Activated CD4-positive, alpha-beta T cell treated with anti-CD3 and anti-CD28 coated beads, Interleukin-2, amount 10 ng/mL, durations not matched to agents 24 days and 14 days (primary cell): Measurements from ENCODE around the gene ADGRF1. TPM values are rescaled to one million over a fixed set of nuclear protein-coding genes. Genes with fewer than 3 reads are reported as not detected.

Experiments used
- DNase-seq: peaks from one replicate; pipeline ENCODE4 v3.0.0; 2022
- H3K27ac Mint-ChIP-seq: one replicate; pipeline ENCODE4 v1.8.0; 2022; ENCODE audit warnings: mild to moderate bottlenecking, mixed read lengths
- H3K27me3 Mint-ChIP-seq: one replicate; pipeline ENCODE4 v1.8.0; 2022; ENCODE audit warnings: mixed read lengths
- H3K36me3 Mint-ChIP-seq: one replicate; pipeline ENCODE4 v1.8.0; 2022; ENCODE audit warnings: low read depth, mild to moderate bottlenecking, mixed read lengths
- H3K4me1 Mint-ChIP-seq: one replicate; pipeline ENCODE4 v1.8.0; 2021; ENCODE audit warnings: mixed read lengths
- H3K4me3 Mint-ChIP-seq: one replicate; pipeline ENCODE4 v1.8.0; 2022; ENCODE audit warnings: mild to moderate bottlenecking, moderate library complexity, mixed read lengths
- H3K9me3 Mint-ChIP-seq: one replicate; pipeline ENCODE4 v1.8.0; 2021; ENCODE audit warnings: mixed read lengths
- intact Hi-C: fragments of 100-400 bp; cut with micrococcal nuclease; formaldehyde crosslinking; loops from one replicate; pipeline ENCODE4 v1.15.1; 2023
- total RNA-seq: library from RNA; stranded (reverse); gene quantifications from 2 replicates; pipeline ENCODE4 v1.2.3, GENCODE V29; 2022

The ADGRF1 gene
- total RNA-seq, 1 donor from 2014 or later, result not detected

- H3K4me1 Mint-ChIP-seq, result no peaks in the 10 kb centered on the region
- H3K4me3 Mint-ChIP-seq, result no peak overlapping the region
- no peak for DNase-seq
- no peaks in the 10 kb centered on the region for H3K9me3 Mint-ChIP-seq
- H3K36me3 Mint-ChIP-seq, result no peaks in the 10 kb centered on the region
- intact Hi-C loops, result no loop called here
- no peaks in the 10 kb centered on the region for H3K27me3 Mint-ChIP-seq
- H3K27ac Mint-ChIP-seq, result no peak overlapping the region
Observed at GRCh38 chr6:47022191-47022590, 19.9 kb downstream of the ADGRF1 start.

- H3K27ac Mint-ChIP-seq, result no peak overlapping the region
- no peaks in the 10 kb centered on the region for H3K27me3 Mint-ChIP-seq
- DNase-seq, result no peak
- no peak overlapping the region for H3K4me3 Mint-ChIP-seq
- H3K9me3 Mint-ChIP-seq, result no peaks in the 10 kb centered on the region
- intact Hi-C loops, result no loop called here
- H3K36me3 Mint-ChIP-seq, result no peaks in the 10 kb centered on the region
- H3K4me1 Mint-ChIP-seq, result no peaks in the 10 kb centered on the region
Observed at GRCh38 chr6:47019941-47020340, 22.2 kb downstream of the ADGRF1 start.

DNA sequence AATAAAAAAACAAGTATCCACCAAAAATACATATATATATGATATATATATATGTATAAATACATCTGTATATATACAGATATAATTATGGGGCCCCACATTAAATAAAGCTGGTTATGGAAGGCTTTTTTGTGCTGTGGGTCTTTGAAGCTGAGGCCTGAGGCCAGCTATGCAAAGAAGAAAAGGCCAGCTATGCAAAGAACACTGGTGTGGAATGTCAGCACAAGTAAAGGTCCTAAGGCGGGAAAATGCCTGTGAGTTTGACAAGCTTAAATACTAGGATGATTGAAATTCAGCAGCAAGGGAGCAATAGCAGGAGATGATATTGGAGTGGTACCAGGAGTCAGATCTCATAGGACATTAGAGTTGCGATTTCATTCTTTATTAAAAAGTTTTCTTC, 25.2 kb downstream of the ADGRF1 start:
- no peak overlapping the region for H3K4me3 Mint-ChIP-seq
- no peaks in the 10 kb centered on the region for H3K27me3 Mint-ChIP-seq
- no peaks in the 10 kb centered on the region for H3K36me3 Mint-ChIP-seq
- DNase-seq, result no peak
- H3K4me1 Mint-ChIP-seq, result no peaks in the 10 kb centered on the region
- peaks cover 10% of the 10 kb centered on the region for H3K9me3 Mint-ChIP-seq
- intact Hi-C loops, result no loop called here
- H3K27ac Mint-ChIP-seq, result no peak overlapping the region

DNA sequence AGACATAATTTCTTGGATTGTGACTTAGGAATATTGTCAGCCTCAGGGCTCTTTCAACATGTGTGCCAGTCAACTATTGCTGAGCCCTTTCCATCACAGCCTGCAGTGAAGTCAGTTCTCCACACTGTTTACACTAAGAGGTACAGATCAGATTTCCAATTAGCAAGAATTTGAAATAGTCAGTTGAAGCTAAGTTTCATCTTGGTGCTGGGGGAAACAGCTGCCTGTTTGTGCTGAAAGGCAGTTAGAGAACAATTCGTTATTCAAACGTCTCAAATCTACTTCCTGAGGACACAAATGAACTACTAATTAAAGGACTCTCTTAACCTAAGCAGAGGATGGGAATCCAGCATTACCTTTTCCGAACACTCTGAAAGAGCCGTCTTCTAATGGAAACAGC, 25.9 kb downstream of the ADGRF1 start:
- Mint-ChIP-seq H3K4me3 (no peak overlapping the region), H3K36me3 (no peaks in the 10 kb centered on the region)

DNA sequence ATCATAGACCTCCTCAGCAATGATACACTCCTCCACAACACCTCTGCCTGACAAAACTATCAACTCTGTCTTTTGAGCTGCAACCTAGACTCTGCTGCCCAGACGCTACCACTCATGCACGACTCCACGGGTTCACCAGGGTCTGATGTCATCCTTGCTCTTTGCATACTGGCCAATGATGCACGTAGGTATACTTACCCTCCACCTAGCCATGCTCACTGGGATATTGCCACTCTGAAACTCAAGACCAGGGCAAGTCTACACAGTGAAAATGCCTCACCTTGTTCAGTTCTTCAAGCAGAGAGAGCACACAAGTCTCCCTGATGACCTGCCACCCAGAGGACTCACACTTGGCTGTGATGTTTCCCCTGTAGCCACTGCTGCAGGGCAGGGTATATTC, 27.7 kb downstream of the ADGRF1 start:
- intact Hi-C loops, result no loop called here
- peaks cover 10% of the 10 kb centered on the region for H3K9me3 Mint-ChIP-seq
- H3K4me1 Mint-ChIP-seq, result no peaks in the 10 kb centered on the region
- no peak overlapping the region for H3K4me3 Mint-ChIP-seq
- H3K27me3 Mint-ChIP-seq, result no peaks in the 10 kb centered on the region
- H3K27ac Mint-ChIP-seq, result no peak overlapping the region
- no peaks in the 10 kb centered on the region for H3K36me3 Mint-ChIP-seq
- DNase-seq, result no peak

More for the DNA sequence above, 25.9 kb downstream of the ADGRF1 start:
- peaks cover 10% of the 10 kb centered on the region for H3K9me3 Mint-ChIP-seq
- no peaks in the 10 kb centered on the region for H3K27me3 Mint-ChIP-seq
- intact Hi-C loops, result no loop called here
- no peak overlapping the region for H3K27ac Mint-ChIP-seq
- no peaks in the 10 kb centered on the region for H3K4me1 Mint-ChIP-seq
- DNase-seq, result no peak

DNA sequence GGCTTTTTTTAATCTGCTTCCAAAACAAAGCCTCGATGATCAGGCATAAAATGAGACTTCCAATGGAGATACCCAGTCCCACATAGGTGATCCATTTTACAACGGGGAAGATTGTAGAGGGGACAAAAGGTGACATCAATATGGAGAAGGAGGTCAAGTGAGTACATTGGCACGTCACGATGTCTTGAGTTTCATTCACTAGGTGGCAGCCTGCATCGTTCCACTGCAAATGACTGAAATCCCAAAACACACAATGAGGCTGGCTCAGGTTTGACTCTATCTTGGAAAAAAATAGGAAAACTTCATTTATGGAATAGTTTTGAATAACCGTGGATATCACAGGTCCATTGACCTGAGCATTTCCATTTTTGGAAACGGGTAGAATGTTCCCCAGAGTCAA, 32.5 kb downstream of the ADGRF1 start:
- H3K4me1 Mint-ChIP-seq, result no peaks in the 10 kb centered on the region
- intact Hi-C loops, result no loop called here
- H3K9me3 Mint-ChIP-seq, result peaks cover 10% of the 10 kb centered on the region
- H3K36me3 Mint-ChIP-seq, result no peaks in the 10 kb centered on the region
- no peak overlapping the region for H3K4me3 Mint-ChIP-seq
- H3K27me3 Mint-ChIP-seq, result no peaks in the 10 kb centered on the region
- DNase-seq, result no peak
- no peak overlapping the region for H3K27ac Mint-ChIP-seq

GRCh38 chr6:47008397-47008763, 33.8 kb downstream of the ADGRF1 start:
- H3K27me3 Mint-ChIP-seq, result no peaks in the 10 kb centered on the region
- H3K4me1 Mint-ChIP-seq, result no peaks in the 10 kb centered on the region
- H3K9me3 Mint-ChIP-seq, result no peaks in the 10 kb centered on the region
- intact Hi-C loops, result no loop called here
- no peak overlapping the region for H3K4me3 Mint-ChIP-seq
- H3K36me3 Mint-ChIP-seq, result no peaks in the 10 kb centered on the region
- no peak overlapping the region for H3K27ac Mint-ChIP-seq
- DNase-seq, result no peak

GRCh38 chr6:47007657-47008396, 34.3 kb downstream of the ADGRF1 start:
- intact Hi-C loops, result no loop called here
- Mint-ChIP-seq H3K27me3 (no peaks in the 10 kb centered on the region), H3K36me3 (no peaks in the 10 kb centered on the region), H3K9me3 (no peaks in the 10 kb centered on the region), H3K27ac (no peak overlapping the region), H3K4me1 (no peaks in the 10 kb centered on the region), H3K4me3 (no peak overlapping the region)
- DNase-seq, result no peak

DNA sequence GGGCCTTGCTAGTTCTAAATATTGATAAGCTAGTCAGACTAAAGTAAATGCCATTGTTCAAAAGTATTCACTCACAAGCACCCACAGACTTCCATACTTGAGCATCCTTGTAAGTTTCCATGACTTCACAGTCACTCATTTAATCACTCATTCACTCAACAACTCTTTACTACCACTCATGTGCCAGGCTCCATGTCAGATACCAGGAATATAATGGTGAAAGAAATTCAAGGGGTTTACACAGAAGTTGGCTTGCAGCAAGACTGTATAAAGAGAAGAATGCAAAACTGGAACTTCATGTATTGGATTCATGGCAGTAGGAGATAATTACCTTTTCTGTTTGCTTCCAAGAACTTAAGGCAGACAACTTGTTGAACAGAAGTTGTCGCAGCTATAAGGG, 36.6 kb downstream of the ADGRF1 start:
- no peak for DNase-seq
- intact Hi-C loops, result no loop called here
- Mint-ChIP-seq H3K4me1 (no peaks in the 10 kb centered on the region), H3K27me3 (no peaks in the 10 kb centered on the region), H3K36me3 (no peaks in the 10 kb centered on the region), H3K9me3 (no peaks in the 10 kb centered on the region), H3K27ac (no peak overlapping the region), H3K4me3 (no peak overlapping the region)

DNA sequence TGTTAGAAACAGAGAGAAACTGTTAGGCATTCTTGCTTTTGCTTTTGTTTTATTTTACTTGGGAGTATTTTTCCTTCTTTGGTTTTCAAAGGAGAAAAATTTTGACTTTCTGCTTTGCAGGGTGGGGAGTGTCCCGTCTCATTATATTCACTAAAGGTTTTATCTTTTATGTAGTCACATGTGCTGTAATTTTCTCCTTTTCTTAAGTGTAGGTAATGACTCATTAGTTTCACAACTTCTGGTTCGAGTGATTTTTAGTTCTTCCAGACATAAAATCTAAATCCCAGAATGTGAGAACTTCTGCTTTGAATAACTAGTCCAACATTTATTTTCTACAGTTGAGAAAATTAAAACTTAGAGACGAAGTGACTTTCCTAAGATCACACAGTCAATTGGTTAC, 37.7 kb downstream of the ADGRF1 start:
- DNase-seq, result no peak
- no peaks in the 10 kb centered on the region for H3K36me3 Mint-ChIP-seq
- H3K4me1 Mint-ChIP-seq, result no peaks in the 10 kb centered on the region
- no peaks in the 10 kb centered on the region for H3K27me3 Mint-ChIP-seq
- H3K4me3 Mint-ChIP-seq, result no peak overlapping the region
- H3K9me3 Mint-ChIP-seq, result no peaks in the 10 kb centered on the region
- intact Hi-C loops, result no loop called here
- H3K27ac Mint-ChIP-seq, result no peak overlapping the region

GRCh38 chr6:47000842-47001241, 41.3 kb downstream of the ADGRF1 start:
- intact Hi-C loops, result no loop called here
- Mint-ChIP-seq H3K4me1 (no peaks in the 10 kb centered on the region), H3K9me3 (no peaks in the 10 kb centered on the region)

GRCh38 chr6:46998436-46999017, 43.6 kb downstream of the ADGRF1 start:
- intact Hi-C loops, result no loop called here
- no peaks in the 10 kb centered on the region for H3K4me1 Mint-ChIP-seq
- no peaks in the 10 kb centered on the region for H3K9me3 Mint-ChIP-seq
- H3K4me3 Mint-ChIP-seq, result no peak overlapping the region
- H3K27ac Mint-ChIP-seq, result no peak overlapping the region
- peaks cover 4% of the 10 kb centered on the region for H3K27me3 Mint-ChIP-seq
- no peak for DNase-seq
- no peaks in the 10 kb centered on the region for H3K36me3 Mint-ChIP-seq

More at GRCh38 chr6:47000842-47001241, 41.3 kb downstream of the ADGRF1 start:
- no peaks in the 10 kb centered on the region for H3K36me3 Mint-ChIP-seq
- no peak for DNase-seq
- peaks cover 2% of the 10 kb centered on the region for H3K27me3 Mint-ChIP-seq
- no peak overlapping the region for H3K27ac Mint-ChIP-seq
- H3K4me3 Mint-ChIP-seq, result no peak overlapping the region

- DNase-seq, result no peak
- H3K27me3 Mint-ChIP-seq, result peaks cover 6% of the 10 kb centered on the region
- no peak overlapping the region for H3K4me3 Mint-ChIP-seq
- H3K9me3 Mint-ChIP-seq, result no peaks in the 10 kb centered on the region
- no peaks in the 10 kb centered on the region for H3K4me1 Mint-ChIP-seq
- intact Hi-C loops, result no loop called here
- no peaks in the 10 kb centered on the region for H3K36me3 Mint-ChIP-seq
- H3K27ac Mint-ChIP-seq, result no peak overlapping the region
Observed at GRCh38 chr6:46997646-46998045, 44.5 kb downstream of the ADGRF1 start.

- Mint-ChIP-seq H3K4me1 (no peaks in the 10 kb centered on the region), H3K27ac (no peak overlapping the region), H3K36me3 (no peaks in the 10 kb centered on the region), H3K27me3 (peaks cover 6% of the 10 kb centered on the region), H3K4me3 (no peak overlapping the region), H3K9me3 (no peaks in the 10 kb centered on the region)
- intact Hi-C loops, result no loop called here
- no peak for DNase-seq
Observed at GRCh38 chr6:46996860-46997641, 45.1 kb downstream of the ADGRF1 start.
